Bronchus fibroblast of lung (primary cell): Measurements from ENCODE around the gene DYNC1H1. TPM values are rescaled to one million over a fixed set of nuclear protein-coding genes. Genes with fewer than 3 reads are reported as not detected.

ENCODE experiments used
- total RNA-seq: library from RNA; depleted of rRNA; stranded (reverse); fragments of >200 nt; gene quantifications from 2 replicates; pipeline ENCODE4 v1.2.3, GENCODE V29; 2015

The DYNC1H1 gene
- 229 and 250 TPM in 2 replicates for total RNA-seq

DNA sequence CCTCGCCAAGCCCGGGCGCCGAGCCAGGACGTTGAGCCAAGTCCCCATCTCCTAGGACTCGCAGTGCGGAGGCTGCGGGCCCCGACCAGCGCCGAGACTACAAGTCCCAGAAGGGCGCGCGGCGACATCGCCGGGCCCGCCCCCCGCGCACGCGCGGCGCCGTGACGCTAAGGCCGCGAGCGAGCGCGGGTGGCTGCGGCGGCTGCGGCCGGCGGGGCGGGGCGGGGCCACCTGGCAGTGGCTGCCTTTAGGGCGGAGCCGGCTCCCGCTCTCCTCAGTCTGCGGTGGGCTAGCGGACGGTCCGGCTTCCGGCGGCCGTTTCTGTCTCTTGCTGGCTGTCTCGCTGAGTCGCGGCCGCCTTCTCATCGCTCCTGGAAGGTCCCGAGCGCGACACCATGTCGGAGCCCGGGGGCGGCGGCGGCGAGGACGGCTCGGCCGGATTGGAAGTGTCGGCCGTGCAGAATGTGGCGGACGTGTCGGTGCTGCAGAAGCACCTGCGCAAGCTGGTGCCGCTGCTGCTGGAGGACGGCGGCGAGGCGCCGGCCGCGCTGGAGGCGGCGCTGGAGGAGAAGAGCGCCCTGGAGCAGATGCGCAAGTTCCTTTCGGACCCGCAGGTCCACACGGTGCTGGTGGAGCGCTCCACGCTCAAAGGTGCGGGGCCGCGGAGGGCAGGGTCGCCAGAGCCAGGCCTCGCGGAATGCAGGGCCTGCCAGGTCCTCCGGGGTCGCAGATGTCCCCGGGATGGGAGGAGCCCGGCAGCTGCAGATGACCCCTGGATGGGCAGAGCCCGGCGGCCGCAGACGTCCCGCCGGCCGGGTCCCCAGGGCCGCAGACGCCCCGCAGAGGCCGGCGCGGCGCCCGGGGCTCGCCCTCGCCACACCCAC lies at the start of gene DYNC1H1:
Gene DYNC1H1, plus strand, starts transcription at position 277 of the 884 bp plus-strand sequence. Its CDS starts 119 bp downstream, at position 396.

DNA sequence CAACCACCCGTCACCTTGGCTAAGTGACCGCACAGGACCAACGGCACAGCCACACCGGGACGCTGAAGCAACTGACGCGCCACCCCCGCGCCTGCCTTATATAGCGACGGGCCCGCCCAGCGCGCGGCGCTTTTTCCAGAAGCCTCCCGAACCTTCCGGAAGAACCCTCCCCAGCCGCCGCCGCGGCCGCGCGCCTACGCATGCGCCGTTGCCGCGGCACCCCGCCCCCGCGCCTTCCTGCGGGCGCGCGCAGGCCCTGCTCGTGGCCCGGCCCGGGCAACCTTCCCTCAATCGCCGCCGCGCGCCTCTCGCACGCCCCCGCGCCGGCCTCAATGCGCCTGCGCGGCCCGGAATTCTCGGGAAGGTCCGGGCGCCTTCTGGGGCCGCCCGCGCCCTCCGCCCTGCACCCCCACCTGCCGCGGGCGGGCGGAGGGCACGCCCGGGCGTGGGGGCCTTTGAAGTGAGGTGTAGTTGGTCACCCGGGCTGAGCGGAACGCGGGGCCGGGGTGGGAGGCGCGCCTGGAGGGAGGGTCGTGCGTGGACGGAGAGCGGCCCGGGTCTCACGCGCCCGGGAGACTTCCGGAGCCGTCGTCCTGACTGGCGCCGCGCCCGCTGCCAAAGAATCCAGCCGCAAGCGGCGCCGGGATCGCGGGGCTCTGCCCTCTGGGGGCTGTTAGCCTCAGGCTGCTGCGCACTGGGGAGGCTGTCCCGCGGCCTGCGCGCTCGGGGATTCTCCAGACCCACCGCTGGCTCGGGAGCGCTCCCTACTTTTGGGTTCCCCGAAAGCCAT lies 122.8 kb downstream of the DYNC1H1 start, which contains the start of gene HSP90AA1:
Gene HSP90AA1, minus strand, starts transcription at position 73 of the 790 bp plus-strand sequence. CDS start 666 bp downstream, outside the sequence.

Other genes starting within 250 kb of the DYNC1H1 start
- 67.3 and 85.6 TPM in 2 replicates for gene PPP2R5C, start 202.9 kb upstream of the DYNC1H1 start, total RNA-seq
- gene HSP90AA1, start 122.5 kb downstream of the DYNC1H1 start, total RNA-seq: 497 and 561 TPM in 2 replicates
- gene WDR20, start 175.3 kb downstream of the DYNC1H1 start, total RNA-seq: 13.7 and 15.1 TPM in 2 replicates